Erythroblast (primary cell): ENCODE results near the gene TSEN2.

Experiments
- GATA1 ChIP-seq: IDR thresholded peaks from 2 replicates; pipeline ENCODE4 v1.6.1; 2011; ENCODE audit warnings: low read depth, mild to moderate bottlenecking, control low read depth, low read length, moderate library complexity
- POLR2A ChIP-seq: IDR thresholded peaks from 2 replicates; pipeline ENCODE4 v1.6.1; 2011; ENCODE audit warnings: mild to moderate bottlenecking, low read length

DNA sequence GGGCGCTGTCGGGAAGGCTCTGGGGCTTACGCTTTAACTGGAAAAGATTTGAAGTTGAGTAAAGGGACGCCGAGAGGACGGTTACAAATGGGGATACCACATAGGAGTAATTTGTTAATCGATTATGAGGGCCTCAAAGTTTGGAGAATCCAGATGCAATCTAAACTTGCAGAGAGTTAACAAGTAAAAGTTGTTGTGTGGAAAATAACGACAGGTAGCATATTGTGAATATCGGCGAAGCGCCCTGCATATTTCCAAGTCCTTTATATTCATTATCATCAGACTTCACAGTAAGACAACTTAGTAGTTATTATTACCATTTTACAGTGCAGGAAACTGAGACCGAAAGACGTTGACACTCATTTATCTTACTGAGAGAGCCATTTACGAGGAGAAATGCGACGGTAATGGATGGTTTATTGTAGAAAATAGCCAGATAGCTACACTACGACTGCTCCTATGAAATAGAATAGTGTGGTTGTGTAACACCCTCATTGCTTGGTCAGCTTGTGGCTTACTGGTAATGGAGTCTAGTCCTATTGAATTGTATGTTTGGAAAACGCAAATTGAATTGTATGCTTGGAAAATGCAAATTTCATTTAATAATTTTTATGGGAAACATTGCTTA is 73.3 kb downstream of the TSEN2 start:
- no peak for TF ChIP-seq POLR2A
- TF ChIP-seq GATA1 = no peak
